ENCODE measurements around the gene SLC12A1.
"Not testable (repeated sequence)": the region's sequence is repeated elsewhere in the genome, so short reads cannot be mapped to it uniquely, and the experiment has no call there.

DNA sequence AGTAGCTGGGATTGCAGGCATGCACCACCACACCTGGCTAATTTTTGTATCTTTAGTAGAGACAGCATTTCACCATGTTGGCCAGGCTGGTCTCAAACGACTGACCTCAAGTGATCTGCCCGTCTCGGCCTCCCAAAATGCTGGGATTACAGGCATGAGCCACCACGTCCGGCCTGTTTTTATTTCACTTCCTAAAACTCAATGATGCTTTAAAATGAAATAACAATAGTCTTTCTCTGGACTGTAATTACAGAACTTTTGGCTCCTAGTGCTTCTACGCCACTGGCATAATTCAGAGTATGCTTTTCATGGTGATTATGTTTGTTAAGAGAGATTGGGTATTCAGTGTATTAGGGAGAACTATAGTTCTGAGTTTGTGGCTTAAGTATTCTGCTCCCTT is 120.1 kb downstream of the SLC12A1 start:
- TF ChIP-seq, protein P1, sequence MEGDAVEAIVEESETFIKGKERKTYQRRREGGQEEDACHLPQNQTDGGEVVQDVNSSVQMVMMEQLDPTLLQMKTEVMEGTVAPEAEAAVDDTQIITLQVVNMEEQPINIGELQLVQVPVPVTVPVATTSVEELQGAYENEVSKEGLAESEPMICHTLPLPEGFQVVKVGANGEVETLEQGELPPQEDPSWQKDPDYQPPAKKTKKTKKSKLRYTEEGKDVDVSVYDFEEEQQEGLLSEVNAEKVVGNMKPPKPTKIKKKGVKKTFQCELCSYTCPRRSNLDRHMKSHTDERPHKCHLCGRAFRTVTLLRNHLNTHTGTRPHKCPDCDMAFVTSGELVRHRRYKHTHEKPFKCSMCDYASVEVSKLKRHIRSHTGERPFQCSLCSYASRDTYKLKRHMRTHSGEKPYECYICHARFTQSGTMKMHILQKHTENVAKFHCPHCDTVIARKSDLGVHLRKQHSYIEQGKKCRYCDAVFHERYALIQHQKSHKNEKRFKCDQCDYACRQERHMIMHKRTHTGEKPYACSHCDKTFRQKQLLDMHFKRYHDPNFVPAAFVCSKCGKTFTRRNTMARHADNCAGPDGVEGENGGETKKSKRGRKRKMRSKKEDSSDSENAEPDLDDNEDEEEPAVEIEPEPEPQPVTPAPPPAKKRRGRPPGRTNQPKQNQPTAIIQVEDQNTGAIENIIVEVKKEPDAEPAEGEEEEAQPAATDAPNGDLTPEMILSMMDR (conservative IDR thresholded peaks at IDR 0.05; ENCODE audit: low read length) = not testable (repeated sequence)
- TF ChIP-seq EZH2phosphoT487 (IDR thresholded peaks at IDR 0.05; ENCODE audit: borderline replicate concordance, low read depth, low read length) = not testable (repeated sequence)

Measured in OCI-LY7 (cell line).